ENCODE results near the gene TWSG1. TPM values are rescaled to one million over a fixed set of nuclear protein-coding genes. Genes with fewer than 3 reads are reported as not detected.
"Not testable (repeated sequence)": the region's sequence is repeated elsewhere in the genome, so short reads cannot be mapped to it uniquely, and the experiment has no call there.

The TWSG1 gene
- total RNA-seq, 6 experiments from 2014 or later, result 3.7 to 11.3 (median 5.9) TPM

GRCh38 chr18:9428862-9429661 is 94.5 kb downstream of the TWSG1 start:
- Histone ChIP-seq H3K27ac (no peak overlapping the region), H3K4me3 (no peak overlapping the region), H3K4me1 (no peaks in the 10 kb centered on the region), H3K27me3 (no peaks in the 10 kb centered on the region), H3K9me3 (no peaks in the 10 kb centered on the region), H3K36me3 (no peaks in the 10 kb centered on the region)
- WGBS (ENCODE audit: insufficient coverage, low coverage, low lambda C conversion rate, missing lambda C conversion rate), result 100% methylated on average over 3 of the region's 6 CpGs
- TF ChIP-seq, protein P1, sequence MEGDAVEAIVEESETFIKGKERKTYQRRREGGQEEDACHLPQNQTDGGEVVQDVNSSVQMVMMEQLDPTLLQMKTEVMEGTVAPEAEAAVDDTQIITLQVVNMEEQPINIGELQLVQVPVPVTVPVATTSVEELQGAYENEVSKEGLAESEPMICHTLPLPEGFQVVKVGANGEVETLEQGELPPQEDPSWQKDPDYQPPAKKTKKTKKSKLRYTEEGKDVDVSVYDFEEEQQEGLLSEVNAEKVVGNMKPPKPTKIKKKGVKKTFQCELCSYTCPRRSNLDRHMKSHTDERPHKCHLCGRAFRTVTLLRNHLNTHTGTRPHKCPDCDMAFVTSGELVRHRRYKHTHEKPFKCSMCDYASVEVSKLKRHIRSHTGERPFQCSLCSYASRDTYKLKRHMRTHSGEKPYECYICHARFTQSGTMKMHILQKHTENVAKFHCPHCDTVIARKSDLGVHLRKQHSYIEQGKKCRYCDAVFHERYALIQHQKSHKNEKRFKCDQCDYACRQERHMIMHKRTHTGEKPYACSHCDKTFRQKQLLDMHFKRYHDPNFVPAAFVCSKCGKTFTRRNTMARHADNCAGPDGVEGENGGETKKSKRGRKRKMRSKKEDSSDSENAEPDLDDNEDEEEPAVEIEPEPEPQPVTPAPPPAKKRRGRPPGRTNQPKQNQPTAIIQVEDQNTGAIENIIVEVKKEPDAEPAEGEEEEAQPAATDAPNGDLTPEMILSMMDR (IDR thresholded peaks at IDR 0.05), result no peak
- no peak for TF ChIP-seq POLR2A (IDR thresholded peaks at IDR 0.05)
- intact Hi-C loops (cut with DNase I), result no loop called here
- ATAC-seq, result no peak
- no peak for DNase-seq

- no peak overlapping the region for H3K27ac ChIP-seq
- intact Hi-C loops (cut with DNase I), result no loop called here
- no peaks in the 10 kb centered on the region for H3K4me1 ChIP-seq
- no peaks in the 10 kb centered on the region for H3K9me3 ChIP-seq
- ATAC-seq (no peak), DNase-seq (no peak)
- H3K36me3 ChIP-seq, result no peaks in the 10 kb centered on the region
- no peak for TF ChIP-seq POLR2A (IDR thresholded peaks at IDR 0.05)
- WGBS (ENCODE audit: insufficient coverage, low coverage, low lambda C conversion rate, missing lambda C conversion rate), result 19% methylated on average over 3 of the region's 3 CpGs
- H3K27me3 ChIP-seq, result no peaks in the 10 kb centered on the region
- no peak overlapping the region for H3K4me3 ChIP-seq
Observed at GRCh38 chr18:9429662-9429993, 95.1 kb downstream of the TWSG1 start.

DNA sequence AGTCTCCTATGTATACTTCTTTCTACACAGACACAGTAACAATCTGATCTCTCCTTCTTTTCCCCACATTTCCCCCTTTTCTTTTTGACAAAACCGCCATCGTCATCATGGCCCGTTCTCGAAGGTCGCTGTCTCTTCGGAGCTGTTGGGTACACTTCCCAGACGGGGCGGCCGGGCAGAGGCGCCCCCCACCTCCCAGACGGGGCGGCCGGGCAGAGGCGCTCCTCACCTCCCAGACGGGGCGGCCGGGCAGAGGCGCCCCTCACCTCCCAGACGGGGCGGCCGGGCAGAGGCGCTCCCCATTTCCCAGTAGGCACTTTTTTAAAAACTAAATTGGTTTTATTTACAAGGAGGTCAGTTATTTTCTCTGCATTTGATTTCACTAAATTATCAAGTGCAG is 95.7 kb downstream of the TWSG1 start:
- intact Hi-C loops (cut with DNase I); ATAC-seq; H3K4me3 ChIP-seq; DNase-seq; H3K4me1 ChIP-seq; H3K9me3 ChIP-seq; H3K27ac ChIP-seq; H3K27me3 ChIP-seq; H3K36me3 ChIP-seq: not testable (repeated sequence)
- WGBS (ENCODE audit: insufficient coverage, low coverage, low lambda C conversion rate, missing lambda C conversion rate), result 84% methylated on average over 14 of the region's 22 CpGs

- no peak for ATAC-seq
- Histone ChIP-seq H3K4me1 (no peaks in the 10 kb centered on the region), H3K4me3 (no peak overlapping the region), H3K27me3 (no peaks in the 10 kb centered on the region), H3K9me3 (no peaks in the 10 kb centered on the region), H3K36me3 (no peaks in the 10 kb centered on the region), H3K27ac (no peak overlapping the region)
- no peak for DNase-seq
- whole genome bisulfite sequencing (ENCODE audit: insufficient coverage, low coverage, low lambda C conversion rate, missing lambda C conversion rate), result 63% methylated on average over 6 of the region's 6 CpGs
- no peak for TF ChIP-seq POLR2A (IDR thresholded peaks at IDR 0.05)
- TF ChIP-seq, protein P1 (IDR thresholded peaks at IDR 0.05), result no peak
- intact Hi-C loops (cut with DNase I), result no loop called here
Observed at GRCh38 chr18:9431296-9431695, 96.7 kb downstream of the TWSG1 start.

- intact Hi-C loops (cut with DNase I); H3K36me3 ChIP-seq; H3K9me3 ChIP-seq; DNase-seq; H3K27ac ChIP-seq; H3K27me3 ChIP-seq; H3K4me1 ChIP-seq; ATAC-seq; H3K4me3 ChIP-seq: not testable (repeated sequence)
- 74% methylated on average over 3 of the region's 10 CpGs for WGBS (ENCODE audit: insufficient coverage, low coverage, low lambda C conversion rate, missing lambda C conversion rate)
Observed at GRCh38 chr18:9433122-9433521, 98.5 kb downstream of the TWSG1 start.

DNA sequence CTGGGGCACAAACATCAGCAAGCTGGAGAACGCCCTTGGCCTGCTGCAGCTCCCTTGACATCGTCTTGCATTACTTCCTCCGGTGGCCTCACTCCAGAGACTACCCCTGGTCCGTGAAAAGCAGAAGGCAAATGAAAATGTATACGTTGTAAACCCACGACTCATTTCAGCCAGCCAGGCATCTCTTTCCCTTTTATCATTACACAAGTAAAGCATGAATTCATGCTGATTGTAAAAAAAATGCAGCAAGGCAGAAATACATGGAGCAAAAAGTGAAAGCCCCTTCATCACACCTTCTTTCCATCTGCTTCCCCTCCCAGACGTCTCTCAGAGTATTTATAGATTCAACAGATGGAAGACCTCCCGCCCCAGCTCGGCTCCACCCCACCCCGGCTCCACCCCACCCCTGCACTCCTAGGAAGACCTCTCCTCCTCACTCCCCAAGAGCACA is 99.1 kb downstream of the TWSG1 start:
- H3K4me1 ChIP-seq, result no peaks in the 10 kb centered on the region
- no peaks in the 10 kb centered on the region for H3K9me3 ChIP-seq
- WGBS (ENCODE audit: insufficient coverage, low coverage, low lambda C conversion rate, missing lambda C conversion rate), result 56% methylated on average over 10 of the region's 10 CpGs
- intact Hi-C loops (cut with DNase I), result no loop called here
- H3K4me3 ChIP-seq, result no peak overlapping the region
- no peaks in the 10 kb centered on the region for H3K27me3 ChIP-seq
- no peak for ATAC-seq
- H3K36me3 ChIP-seq, result no peaks in the 10 kb centered on the region
- no peak for DNase-seq
- no peak for TF ChIP-seq POLR2A (IDR thresholded peaks at IDR 0.05)
- TF ChIP-seq, protein P1 (IDR thresholded peaks at IDR 0.05), result no peak
- H3K27ac ChIP-seq, result no peak overlapping the region

Data from right lobe of liver (tissue), 6 donors.